DOHH2 (cell line): ENCODE measurements around the gene FBXO15.

Experiments
- CTCF ChIP-seq: fragments of 200-600 bp; sonication (generic); IDR thresholded peaks from one replicate; pipeline ENCODE4 v1.5.1; 2014; ENCODE audit warnings: antibody characterized with exemption, mild to moderate bottlenecking, low read depth, low read length; ENCODE audit not compliant: poor library complexity, severe bottlenecking
- EZH2phosphoT487 ChIP-seq: fragments of 200-600 bp; sonication (generic); IDR thresholded peaks from 2 replicates; pipeline ENCODE4 v1.6.1; 2017; ENCODE audit warnings: borderline replicate concordance, mild to moderate bottlenecking, antibody characterized with exemption, low read length, moderate library complexity, mixed read lengths

DNA sequence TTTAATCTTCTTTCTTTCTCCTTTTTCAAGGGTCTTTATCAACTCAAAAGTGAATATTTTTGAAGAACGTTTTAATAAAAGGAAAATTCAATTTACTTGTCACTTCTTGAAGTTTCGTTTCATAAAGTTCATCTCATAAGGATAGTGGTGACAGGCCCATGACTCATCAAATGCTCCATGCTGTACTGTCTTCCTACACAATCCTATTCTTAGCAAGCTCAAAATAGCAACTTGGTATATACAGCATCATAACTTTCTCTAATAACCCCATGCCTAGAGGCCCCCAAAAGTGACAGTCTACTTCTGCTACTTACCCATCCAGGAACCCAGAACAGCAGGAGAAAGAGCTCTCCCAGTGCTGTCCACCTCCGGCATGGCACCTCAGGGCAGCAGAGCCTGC, 7.7 kb downstream of the FBXO15 start:
- no peak for TF ChIP-seq CTCF
- TF ChIP-seq EZH2phosphoT487, result no peak
